GM18526 (cell line): ENCODE data around the gene C10orf90.

Experiments used
- POLR2A ChIP-seq: IDR thresholded peaks from 3 replicates; pipeline ENCODE4 v1.6.1; 2011; ENCODE audit not compliant: insufficient read length; ENCODE audit errors: extremely low read depth

The C10orf90 gene

GRCh38 chr10:126425032-126425431 is 245.5 kb downstream of the C10orf90 start:
- no peak for TF ChIP-seq POLR2A

GRCh38 chr10:126423732-126424491 is 246.6 kb downstream of the C10orf90 start:
- no peak for TF ChIP-seq POLR2A

- TF ChIP-seq POLR2A, result no peak
These were observed 247.9 kb downstream of the C10orf90 start for GRCh38 chr10:126422567-126422966.

- no peak for TF ChIP-seq POLR2A
These were observed 248.7 kb downstream of the C10orf90 start for GRCh38 chr10:126421756-126422256.

GRCh38 chr10:126420567-126421300 is 249.8 kb downstream of the C10orf90 start:
- no peak for TF ChIP-seq POLR2A

- TF ChIP-seq POLR2A, result no peak
These were observed 253.2 kb downstream of the C10orf90 start for GRCh38 chr10:126417220-126417825.

GRCh38 chr10:126409821-126410220 is 260.7 kb downstream of the C10orf90 start:
- no peak for TF ChIP-seq POLR2A

- TF ChIP-seq POLR2A, result no peak
These were observed 261.4 kb downstream of the C10orf90 start for GRCh38 chr10:126408953-126409641.

GRCh38 chr10:126407831-126408230 is 262.7 kb downstream of the C10orf90 start:
- no peak for TF ChIP-seq POLR2A

- TF ChIP-seq POLR2A, result no peak
These were observed 265.2 kb downstream of the C10orf90 start for GRCh38 chr10:126405239-126405775.

GRCh38 chr10:126402721-126403695 is 267.5 kb downstream of the C10orf90 start:
- no peak for TF ChIP-seq POLR2A

- no peak for TF ChIP-seq POLR2A
These were observed 269.9 kb downstream of the C10orf90 start for GRCh38 chr10:126400641-126401040.

GRCh38 chr10:126398924-126399323 is 271.6 kb downstream of the C10orf90 start:
- no peak for TF ChIP-seq POLR2A

GRCh38 chr10:126398383-126398743 is 272.1 kb downstream of the C10orf90 start:
- no peak for TF ChIP-seq POLR2A

- no peak for TF ChIP-seq POLR2A
These were observed 272.7 kb downstream of the C10orf90 start for GRCh38 chr10:126397640-126398382.
